HUES64 (cell line): ENCODE data around the gene THRA. TPM values are rescaled to one million over a fixed set of nuclear protein-coding genes. Genes with fewer than 3 reads are reported as not detected.

Source experiments
- H3K27ac ChIP-seq: 2 replicates; pipeline ENCODE4 v1.7.0; 2013; ENCODE audit warnings: low read depth, low read length, inconsistent platforms
- H3K27me3 ChIP-seq: 2 replicates; pipeline ENCODE4 v1.6.1; 2013; ENCODE audit warnings: mild to moderate bottlenecking, low read length; ENCODE audit not compliant: insufficient read depth
- H3K36me3 ChIP-seq: 2 replicates; pipeline ENCODE4 v1.6.1; 2013; ENCODE audit warnings: mild to moderate bottlenecking, low read length; ENCODE audit not compliant: insufficient read depth
- H3K4me1 ChIP-seq: 2 replicates; pipeline ENCODE4 v1.6.1; 2013; ENCODE audit warnings: mild to moderate bottlenecking, low read length, moderate library complexity; ENCODE audit not compliant: insufficient read depth
- H3K4me3 ChIP-seq: 2 replicates; pipeline ENCODE4 v1.5.1; 2013; ENCODE audit warnings: mild to moderate bottlenecking, low read length, moderate library complexity
- H3K9ac ChIP-seq: 2 replicates; pipeline ENCODE4 v1.6.1; 2013; ENCODE audit warnings: mild to moderate bottlenecking, low read depth, low read length
- H3K9me3 ChIP-seq: 2 replicates; pipeline ENCODE4 v1.6.1; 2013; ENCODE audit warnings: low read depth, low read length; ENCODE audit not compliant: insufficient read depth
- WGBS: fragments of 150-250, 120-280 bp; methylation state at CpG from one replicate; pipeline ENCODE4 v1.1.7; 2013; ENCODE audit warnings: missing lambda C conversion rate; 5-methylcytosine and 5-hydroxymethylcytosine counted together
- polyA plus RNA-seq, 2 experiments: library from polyadenylated mRNA; stranded (reverse); fragments of 50-300 nt; gene quantifications; one replicate each; pipeline ENCODE4 v1.2.3, GENCODE V29; 2013

The THRA gene
- polyA plus RNA-seq (2013, experiment 1 of 2): 7.7 TPM
- polyA plus RNA-seq (2013, experiment 2 of 2): 8.2 TPM

- H3K9me3 ChIP-seq: no peaks in the 10 kb centered on the region
- WGBS: 1% methylated on average over 81 of the region's 83 CpGs
- no peaks in the 10 kb centered on the region for H3K36me3 ChIP-seq
- peak within 1 kb of the TSS; percentile 76 for H3K9ac ChIP-seq
- H3K27me3 ChIP-seq: peaks cover 20% of the 10 kb centered on the region
- peak within 1 kb of the TSS; percentile 85 for H3K4me3 ChIP-seq
- peak within 1 kb of the TSS; percentile 74 for H3K27ac ChIP-seq
- H3K4me1 ChIP-seq: peaks cover 34% of the 10 kb centered on the region
These were observed at the start of gene THRA for GRCh38 chr17:40062329-40063186. TSS of gene THRA (plus strand) at chr17:40062965. CDS start at chr17:40074489, 11,524 bp downstream.

- Histone ChIP-seq H3K36me3 (peaks cover 5% of the 10 kb centered on the region), H3K27me3 (no peaks in the 10 kb centered on the region), H3K27ac (no peak overlapping the region), H3K9ac (no peak overlapping the region), H3K9me3 (no peaks in the 10 kb centered on the region), H3K4me1 (peaks cover 24% of the 10 kb centered on the region), H3K4me3 (no peak overlapping the region)
- WGBS: 69% methylated on average over 18 of the region's 18 CpGs
These were observed 48.3 kb upstream of the THRA start for GRCh38 chr17:40014375-40014980.

- H3K9me3 ChIP-seq: no peaks in the 10 kb centered on the region
- H3K4me1 ChIP-seq: peaks cover 24% of the 10 kb centered on the region
- peaks cover 13% of the 10 kb centered on the region for H3K36me3 ChIP-seq
- H3K4me3 ChIP-seq: no peak within 1 kb of the TSS
- H3K27ac ChIP-seq: no peak within 1 kb of the TSS
- no peak within 1 kb of the TSS for H3K9ac ChIP-seq
- no peaks in the 10 kb centered on the region for H3K27me3 ChIP-seq
- 66% methylated on average over 20 of the region's 20 CpGs for WGBS
These were observed 47.5 kb upstream of the THRA start, which contains the start of gene CSF3 for GRCh38 chr17:40015005-40015997. TSS of gene CSF3 (plus strand) at chr17:40015440. CDS start at chr17:40015475, 35 bp downstream.

- Histone ChIP-seq H3K9me3 (no peaks in the 10 kb centered on the region), H3K9ac (no peak overlapping the region), H3K4me1 (peaks cover 24% of the 10 kb centered on the region), H3K4me3 (no peak overlapping the region), H3K27ac (no peak overlapping the region), H3K27me3 (no peaks in the 10 kb centered on the region), H3K36me3 (peaks cover 21% of the 10 kb centered on the region)
- WGBS: 89% methylated on average over 26 of the region's 26 CpGs
These were observed 46.5 kb upstream of the THRA start for GRCh38 chr17:40015998-40016985.

- WGBS: 70% methylated on average over 14 of the region's 15 CpGs
- Histone ChIP-seq H3K27me3 (no peaks in the 10 kb centered on the region), H3K36me3 (peaks cover 33% of the 10 kb centered on the region), H3K27ac (no peak overlapping the region), H3K4me1 (peaks cover 24% of the 10 kb centered on the region), H3K9me3 (no peaks in the 10 kb centered on the region), H3K9ac (no peak overlapping the region), H3K4me3 (no peak overlapping the region)
These were observed 45.2 kb upstream of the THRA start for GRCh38 chr17:40017422-40018080.

- H3K27me3 ChIP-seq: no peaks in the 10 kb centered on the region
- peak overlapping the region; percentile 78; the same call in 1 of the 2 replicates for H3K27ac ChIP-seq
- peaks cover 24% of the 10 kb centered on the region for H3K4me1 ChIP-seq
- no peaks in the 10 kb centered on the region for H3K9me3 ChIP-seq
- H3K9ac ChIP-seq: 0 out of 2 replicates have a peak overlapping the region, but pooled peaks have one; percentile 17
- H3K4me3 ChIP-seq: peak overlapping the region; percentile 22; the same call in 1 of the 2 replicates
- peaks cover 42% of the 10 kb centered on the region for H3K36me3 ChIP-seq
- 47% methylated on average over 13 of the region's 15 CpGs for WGBS
These were observed 44.3 kb upstream of the THRA start for GRCh38 chr17:40018211-40019121.

GRCh38 chr17:40019140-40019991 lies 43.4 kb upstream of the THRA start:
- Histone ChIP-seq H3K36me3 (peaks cover 49% of the 10 kb centered on the region), H3K4me1 (peaks cover 24% of the 10 kb centered on the region), H3K9ac (no peak overlapping the region), H3K27me3 (no peaks in the 10 kb centered on the region), H3K9me3 (no peaks in the 10 kb centered on the region), H3K4me3 (no peak overlapping the region), H3K27ac (peak overlapping the region; percentile 78; the same call in 1 of the 2 replicates)
- WGBS: 83% methylated on average over 24 of the region's 24 CpGs

- 93% methylated on average over 13 of the region's 13 CpGs for WGBS
- no peak overlapping the region for H3K9ac ChIP-seq
- H3K27me3 ChIP-seq: no peaks in the 10 kb centered on the region
These were observed 42.6 kb upstream of the THRA start for GRCh38 chr17:40020146-40020545.

More at GRCh38 chr17:40020146-40020545, 42.6 kb upstream of the THRA start:
- H3K27ac ChIP-seq: no peak overlapping the region
- H3K9me3 ChIP-seq: no peaks in the 10 kb centered on the region
- H3K4me1 ChIP-seq: peaks cover 20% of the 10 kb centered on the region
- no peak overlapping the region for H3K4me3 ChIP-seq
- peaks cover 53% of the 10 kb centered on the region for H3K36me3 ChIP-seq
